ENCODE measurements around the gene TNRC6C.

The TNRC6C gene

DNA sequence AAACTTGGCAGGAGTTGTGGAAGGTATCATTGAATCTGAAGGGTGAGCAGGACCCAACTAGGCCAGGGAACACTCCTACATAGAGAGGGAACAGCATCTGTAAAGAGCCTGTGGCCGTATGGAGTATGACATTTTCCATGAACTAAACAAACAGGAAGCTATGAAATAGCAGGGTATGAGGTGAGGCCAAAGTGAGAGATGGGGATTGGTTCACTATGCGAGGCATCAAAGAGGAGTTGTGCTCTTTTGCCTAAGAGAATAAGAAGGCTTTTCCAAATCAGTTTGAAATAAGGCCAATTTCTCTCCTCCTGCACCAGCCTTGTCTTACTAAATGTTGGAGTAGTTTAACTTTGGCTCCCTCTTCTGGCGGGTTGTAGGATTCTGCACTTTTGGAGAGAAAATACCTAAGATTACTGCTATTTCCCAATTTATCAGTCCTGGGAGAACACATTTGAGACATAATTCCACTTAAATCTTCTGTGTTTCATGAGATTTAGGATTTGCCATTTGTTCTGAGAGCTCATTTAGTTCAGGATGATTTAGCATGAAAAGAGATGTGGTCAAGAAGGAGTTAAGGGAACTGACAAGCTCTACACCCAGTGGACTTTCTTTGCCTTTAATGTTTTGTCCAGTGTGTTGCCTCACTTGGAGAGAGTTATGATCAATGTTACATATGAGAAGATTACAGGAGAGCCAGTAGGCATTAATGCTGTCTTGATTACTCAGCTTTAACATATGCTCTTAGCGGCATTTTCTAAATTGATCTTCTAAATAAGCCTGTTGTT lies 55.4 kb downstream of the TNRC6C start:
- peaks cover 58% of the 10 kb centered on the region for H3K36me3 ChIP-seq (ENCODE audit: insufficient read depth, low read length)
- H3K79me2 ChIP-seq (ENCODE audit: insufficient read depth, low read length): 0 out of 2 replicates have a peak, but pooled peaks cover 2% of the 10 kb centered on the region
- DNase-seq (peak; percentile 66), ATAC-seq (ENCODE audit: insufficient read depth, low read depth) (peak; percentile 79)
- TF ChIP-seq, protein P1, sequence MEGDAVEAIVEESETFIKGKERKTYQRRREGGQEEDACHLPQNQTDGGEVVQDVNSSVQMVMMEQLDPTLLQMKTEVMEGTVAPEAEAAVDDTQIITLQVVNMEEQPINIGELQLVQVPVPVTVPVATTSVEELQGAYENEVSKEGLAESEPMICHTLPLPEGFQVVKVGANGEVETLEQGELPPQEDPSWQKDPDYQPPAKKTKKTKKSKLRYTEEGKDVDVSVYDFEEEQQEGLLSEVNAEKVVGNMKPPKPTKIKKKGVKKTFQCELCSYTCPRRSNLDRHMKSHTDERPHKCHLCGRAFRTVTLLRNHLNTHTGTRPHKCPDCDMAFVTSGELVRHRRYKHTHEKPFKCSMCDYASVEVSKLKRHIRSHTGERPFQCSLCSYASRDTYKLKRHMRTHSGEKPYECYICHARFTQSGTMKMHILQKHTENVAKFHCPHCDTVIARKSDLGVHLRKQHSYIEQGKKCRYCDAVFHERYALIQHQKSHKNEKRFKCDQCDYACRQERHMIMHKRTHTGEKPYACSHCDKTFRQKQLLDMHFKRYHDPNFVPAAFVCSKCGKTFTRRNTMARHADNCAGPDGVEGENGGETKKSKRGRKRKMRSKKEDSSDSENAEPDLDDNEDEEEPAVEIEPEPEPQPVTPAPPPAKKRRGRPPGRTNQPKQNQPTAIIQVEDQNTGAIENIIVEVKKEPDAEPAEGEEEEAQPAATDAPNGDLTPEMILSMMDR (IDR thresholded peaks at IDR 0.05; ENCODE audit: borderline replicate concordance, extremely low read depth, low read length, poor library complexity, severe bottlenecking): peak; percentile 94
- TF ChIP-seq EZH2 (IDR thresholded peaks at IDR 0.05; ENCODE audit: borderline replicate concordance, low read depth, low read length, severe bottlenecking): no peak
- H3K4me3 ChIP-seq (ENCODE audit: low read depth in 1 of 2, low read length in 2 of 2): no peak overlapping the region
- no peak overlapping the region for H3K4me2 ChIP-seq (ENCODE audit: insufficient read depth, low read length)
- H2AFZ ChIP-seq (ENCODE audit: low read depth, low read length): no peak overlapping the region
- no peak overlapping the region for H3K9ac ChIP-seq (ENCODE audit: low read depth, low read length)
- H3K9me3 ChIP-seq (ENCODE audit: insufficient read depth, low read length, severe bottlenecking): no peaks in the 10 kb centered on the region
- no peaks in the 10 kb centered on the region for H3K27me3 ChIP-seq (ENCODE audit: insufficient read depth, low read length, poor library complexity)
- no peak overlapping the region for H3K27ac ChIP-seq (ENCODE audit: low read length)
- H4K20me1 ChIP-seq (ENCODE audit: insufficient read depth, low read length): peaks cover 21% of the 10 kb centered on the region
- no peaks in the 10 kb centered on the region for H3K4me1 ChIP-seq (ENCODE audit: insufficient read depth, low read length)

DNA sequence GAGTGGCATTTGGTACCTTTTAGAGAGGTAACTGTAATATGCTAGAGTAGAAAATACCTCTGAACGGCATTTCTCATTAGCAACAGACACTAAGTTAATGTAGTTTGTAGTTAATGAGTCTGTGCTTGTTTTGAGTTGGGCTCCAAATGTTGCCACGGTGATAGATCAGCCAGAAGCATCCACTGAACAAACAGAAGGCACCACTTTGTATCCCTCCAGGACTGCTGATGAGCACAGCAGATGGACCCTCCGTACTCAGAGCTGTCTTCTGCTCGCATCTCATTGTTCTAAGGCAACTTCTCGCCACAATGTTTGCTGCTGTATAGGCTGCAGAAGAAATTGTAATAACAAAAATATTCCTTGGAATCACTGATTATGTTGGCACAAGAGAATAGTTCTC lies 56.1 kb downstream of the TNRC6C start:
- no peak for TF ChIP-seq EZH2 (IDR thresholded peaks at IDR 0.05; ENCODE audit: borderline replicate concordance, low read depth, low read length, severe bottlenecking)
- ATAC-seq (ENCODE audit: insufficient read depth, low read depth): no peak
- Histone ChIP-seq H3K27ac (ENCODE audit: low read length) (no peak overlapping the region), H3K4me1 (ENCODE audit: insufficient read depth, low read length) (no peaks in the 10 kb centered on the region), H3K4me2 (ENCODE audit: insufficient read depth, low read length) (no peak overlapping the region), H3K4me3 (ENCODE audit: low read depth in 1 of 2, low read length in 2 of 2) (no peak overlapping the region), H3K36me3 (ENCODE audit: insufficient read depth, low read length) (peaks cover 57% of the 10 kb centered on the region), H2AFZ (ENCODE audit: low read depth, low read length) (no peak overlapping the region), H3K27me3 (ENCODE audit: insufficient read depth, low read length, poor library complexity) (no peaks in the 10 kb centered on the region), H3K9ac (ENCODE audit: low read depth, low read length) (no peak overlapping the region), H3K79me2 (ENCODE audit: insufficient read depth, low read length) (peaks cover 5% of the 10 kb centered on the region; the same call in 1 of the 2 replicates), H4K20me1 (ENCODE audit: insufficient read depth, low read length) (peaks cover 22% of the 10 kb centered on the region), H3K9me3 (ENCODE audit: insufficient read depth, low read length, severe bottlenecking) (no peaks in the 10 kb centered on the region)
- DNase-seq: no peak

DNA sequence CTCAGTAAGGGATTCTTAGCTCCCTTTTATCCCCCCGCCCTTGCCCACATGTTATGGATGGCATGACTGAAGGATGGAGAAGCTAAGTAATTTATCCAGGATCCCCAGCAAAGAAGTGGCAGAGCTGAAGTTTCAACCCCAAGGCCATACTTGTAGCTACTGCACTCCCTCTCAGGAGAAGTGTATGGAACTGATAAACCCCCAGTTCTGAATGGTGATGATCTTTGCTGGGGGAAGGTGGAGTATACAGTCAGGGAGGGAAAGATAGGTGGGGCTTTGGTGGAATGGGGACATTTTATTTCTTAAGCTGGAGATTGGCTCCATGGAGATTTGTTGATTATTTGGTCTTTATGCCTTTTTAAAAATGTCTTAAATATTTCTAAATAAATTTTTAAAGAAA lies 58.3 kb downstream of the TNRC6C start:
- no peak overlapping the region for H2AFZ ChIP-seq (ENCODE audit: low read depth, low read length)
- H3K4me3 ChIP-seq (ENCODE audit: low read depth in 1 of 2, low read length in 2 of 2): no peak overlapping the region
- TF ChIP-seq, protein P1 (IDR thresholded peaks at IDR 0.05; ENCODE audit: borderline replicate concordance, extremely low read depth, low read length, poor library complexity, severe bottlenecking): no peak
- no peak for TF ChIP-seq EZH2 (IDR thresholded peaks at IDR 0.05; ENCODE audit: borderline replicate concordance, low read depth, low read length, severe bottlenecking)
- H3K36me3 ChIP-seq (ENCODE audit: insufficient read depth, low read length): peaks cover 54% of the 10 kb centered on the region
- no peak overlapping the region for H3K9ac ChIP-seq (ENCODE audit: low read depth, low read length)
- ATAC-seq (ENCODE audit: insufficient read depth, low read depth) (no peak), DNase-seq (no peak)
- H3K9me3 ChIP-seq (ENCODE audit: insufficient read depth, low read length, severe bottlenecking): no peaks in the 10 kb centered on the region
- no peaks in the 10 kb centered on the region for H3K27me3 ChIP-seq (ENCODE audit: insufficient read depth, low read length, poor library complexity)
- H3K4me2 ChIP-seq (ENCODE audit: insufficient read depth, low read length): no peak overlapping the region
- peaks cover 15% of the 10 kb centered on the region for H3K79me2 ChIP-seq (ENCODE audit: insufficient read depth, low read length)
- H4K20me1 ChIP-seq (ENCODE audit: insufficient read depth, low read length): peaks cover 28% of the 10 kb centered on the region
- H3K4me1 ChIP-seq (ENCODE audit: insufficient read depth, low read length): no peaks in the 10 kb centered on the region
- H3K27ac ChIP-seq (ENCODE audit: low read length): no peak overlapping the region

DNA sequence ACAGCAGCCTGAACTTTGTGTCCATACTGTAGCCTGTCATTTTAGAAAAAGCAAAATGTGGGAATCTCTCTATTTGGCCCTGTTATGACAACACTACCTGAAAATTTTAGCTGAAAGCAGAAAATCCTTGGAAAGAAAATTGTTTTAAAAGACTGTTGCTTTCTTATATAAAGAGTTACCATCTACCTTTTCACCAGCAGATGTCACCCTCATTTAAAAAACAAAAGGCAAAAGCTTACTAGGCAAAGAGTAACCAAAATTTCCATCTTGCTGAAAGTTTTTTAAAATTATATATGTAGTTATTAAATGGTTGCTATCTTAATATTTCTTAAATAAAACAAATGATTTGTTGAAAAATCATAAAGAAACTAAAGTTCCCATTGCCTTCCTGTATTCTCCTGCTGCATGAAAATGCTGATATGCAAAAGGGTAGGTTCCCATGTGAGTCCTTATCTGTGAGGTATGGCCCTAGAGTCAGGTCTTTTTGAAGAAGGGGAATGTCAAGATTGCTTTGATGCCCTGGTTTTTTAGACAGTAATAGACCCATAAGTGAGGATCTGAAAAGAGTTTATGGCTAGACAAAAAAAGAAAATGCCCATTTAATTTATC lies 61.0 kb downstream of the TNRC6C start:
- H3K4me1 ChIP-seq (ENCODE audit: insufficient read depth, low read length): no peaks in the 10 kb centered on the region
- no peak overlapping the region for H3K4me3 ChIP-seq (ENCODE audit: low read depth in 1 of 2, low read length in 2 of 2)
- H3K4me2 ChIP-seq (ENCODE audit: insufficient read depth, low read length): no peak overlapping the region
- peaks cover 21% of the 10 kb centered on the region for H3K79me2 ChIP-seq (ENCODE audit: insufficient read depth, low read length)
- H4K20me1 ChIP-seq (ENCODE audit: insufficient read depth, low read length): peaks cover 17% of the 10 kb centered on the region
- no peak for DNase-seq
- ATAC-seq (ENCODE audit: insufficient read depth, low read depth): no peak; the same call in 2 of the 3 replicates
- TF ChIP-seq, protein P1 (IDR thresholded peaks at IDR 0.05; ENCODE audit: borderline replicate concordance, extremely low read depth, low read length, poor library complexity, severe bottlenecking): peak; percentile 62
- TF ChIP-seq EZH2 (IDR thresholded peaks at IDR 0.05; ENCODE audit: borderline replicate concordance, low read depth, low read length, severe bottlenecking): no peak
- no peak overlapping the region for H3K27ac ChIP-seq (ENCODE audit: low read length)
- peaks cover 45% of the 10 kb centered on the region for H3K36me3 ChIP-seq (ENCODE audit: insufficient read depth, low read length)
- no peaks in the 10 kb centered on the region for H3K27me3 ChIP-seq (ENCODE audit: insufficient read depth, low read length, poor library complexity)
- no peak overlapping the region for H2AFZ ChIP-seq (ENCODE audit: low read depth, low read length)
- H3K9ac ChIP-seq (ENCODE audit: low read depth, low read length): no peak overlapping the region
- no peaks in the 10 kb centered on the region for H3K9me3 ChIP-seq (ENCODE audit: insufficient read depth, low read length, severe bottlenecking)
